Panc1 (cell line): ENCODE results near the gene SLC12A3. TPM values are rescaled to one million over a fixed set of nuclear protein-coding genes. Genes with fewer than 3 reads are reported as not detected.

Experiments used
- ATAC-seq: fragments of 200-7000 bp; cut with Tn5 transposase; 2 replicates; pipeline ENCODE4 v1.9.1; 2020; ENCODE audit warnings: mild to moderate bottlenecking, moderate library complexity
- BruUV-seq: library from RNA; stranded (reverse); fragments of 400-500 nt; replicated peaks from 2 replicates; lab custom pipeline; 2021; lab: Mats Ljungman, UMichigan
- CTCF ChIA-PET: fragments of 300-600 bp; sonication (Branson Sonifier 250); formaldehyde crosslinking; loops from one replicate; lab custom pipeline; 2022; ENCODE audit warnings: antibody characterized with exemption; lab: Charles Lee
- POLR2A ChIA-PET: fragments of 300-600 bp; sonication (Branson Sonifier 250); formaldehyde crosslinking; loops from one replicate; lab custom pipeline; 2022; ENCODE audit warnings: antibody characterized with exemption; lab: Charles Lee
- DNase-seq: peaks from one replicate; pipeline ENCODE4 v3.0.0-alpha.2; 2010; ENCODE audit warnings: low read depth, low spot score
- H3K27ac ChIP-seq: 2 replicates; pipeline ENCODE4 v1.5.1; 2011; ENCODE audit warnings: mild to moderate bottlenecking, low read length, inconsistent platforms
- H3K27me3 ChIP-seq: fragments of 200-500 bp; sonication (Bioruptor generic); 2 replicates; pipeline ENCODE4 v1.6.0; 2014; ENCODE audit warnings: low read length, inconsistent platforms; ENCODE audit not compliant: control insufficient read depth, insufficient read depth
- H3K36me3 ChIP-seq: fragments of 200-500 bp; sonication (Bioruptor generic); 2 replicates; pipeline ENCODE4 v1.5.1; 2014; ENCODE audit warnings: inconsistent platforms, mild to moderate bottlenecking, low read length, moderate library complexity; ENCODE audit not compliant: control insufficient read depth, insufficient read depth
- H3K4me1 ChIP-seq: 2 replicates; pipeline ENCODE4 v1.5.1; 2011; ENCODE audit warnings: inconsistent platforms, mild to moderate bottlenecking, low read length, moderate library complexity; ENCODE audit not compliant: control insufficient read depth, insufficient read depth
- H3K4me3 ChIP-seq, 2 experiments: 2 replicates each; pipeline ENCODE4 v1.5.1; 2011 to 2012; ENCODE audit warnings: low read depth in 2 of 2, low read length in 2 of 2, mild to moderate bottlenecking in 2 of 2, inconsistent platforms in 1 of 2, moderate library complexity in 1 of 2
- H3K9me3 ChIP-seq: fragments of 200-500 bp; sonication (Bioruptor generic); 2 replicates; pipeline ENCODE4 v1.5.1; 2014; ENCODE audit warnings: low read depth, mild to moderate bottlenecking, inconsistent platforms, low read length, moderate library complexity; ENCODE audit not compliant: control insufficient read depth, insufficient read depth
- CTCF ChIP-seq: fragments of 450-650 bp; IDR thresholded peaks from 2 replicates; pipeline ENCODE4 v1.5.1; 2017; ENCODE audit warnings: mild to moderate bottlenecking
- POLR2AphosphoS5 ChIP-seq: IDR thresholded peaks from 2 replicates; pipeline ENCODE4 v1.6.1; 2012; ENCODE audit warnings: mild to moderate bottlenecking, low read depth, low read length, moderate library complexity
- REST ChIP-seq, 2 experiments: IDR thresholded peaks; 2 replicates each; pipeline ENCODE4 v1.6.1; 2011 to 2012; ENCODE audit warnings: low read depth in 2 of 2, control low read depth in 1 of 2, low read length in 1 of 2, mild to moderate bottlenecking in 1 of 2, moderate library complexity in 1 of 2; ENCODE audit not compliant: insufficient read depth in 1 of 2
- SIN3A ChIP-seq: IDR thresholded peaks from 2 replicates; pipeline ENCODE4 v1.6.1; 2012; ENCODE audit warnings: low read depth, mild to moderate bottlenecking, low read length, moderate library complexity, borderline replicate concordance; ENCODE audit not compliant: insufficient read depth
- TCF7L2 ChIP-seq: IDR thresholded peaks from 2 replicates; pipeline ENCODE4 v1.6.1; 2011; ENCODE audit warnings: mild to moderate bottlenecking, low read depth, low read length, inconsistent platforms
- in situ Hi-C: cut with HindIII; loops from 2 replicates; pipeline ENCODE4 v1.10.0; 2016; ENCODE audit warnings: low sequenced_read_pairs, low pct_unique_long_range_greater_than_20kb
- intact Hi-C: fragments of 100-400 bp; cut with micrococcal nuclease; formaldehyde crosslinking; loops from one replicate; pipeline ENCODE4 v1.10.0; 2022; ENCODE audit not compliant: unreplicated experiment
- total RNA-seq: library from RNA; stranded (reverse); gene quantifications from one replicate; pipeline ENCODE4 v1.2.1, GENCODE V29; 2021; ENCODE audit not compliant: unreplicated experiment

Gene SLC12A3
- total RNA-seq, 1 experiment from 2014 or later, result 0.15 TPM

DNA sequence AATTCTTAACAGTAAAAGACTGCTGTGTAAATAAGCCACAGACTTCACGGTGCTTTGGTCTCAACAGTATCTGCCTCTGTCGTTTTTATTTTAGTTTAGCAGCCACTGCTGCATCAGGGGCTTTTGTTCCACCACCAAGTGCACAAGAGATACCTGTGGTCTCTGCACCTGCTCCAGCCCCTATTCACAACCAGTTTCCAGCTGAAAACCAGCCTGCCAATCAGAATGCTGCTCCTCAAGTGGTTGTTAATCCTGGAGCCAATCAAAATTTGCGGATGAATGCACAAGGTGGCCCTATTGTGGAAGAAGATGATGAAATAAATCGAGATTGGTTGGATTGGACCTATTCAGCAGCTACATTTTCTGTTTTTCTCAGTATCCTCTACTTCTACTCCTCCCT, 74.8 kb downstream of the SLC12A3 start:
- H3K36me3 ChIP-seq, result peaks cover 36% of the 10 kb centered on the region
- intact Hi-C loops, result loop anchor here (10.0 kb wide), 1 partner anchor 65 kb away; no protein-coding TSS in a partner anchor
- in situ Hi-C loops, result no loop called here

DNA sequence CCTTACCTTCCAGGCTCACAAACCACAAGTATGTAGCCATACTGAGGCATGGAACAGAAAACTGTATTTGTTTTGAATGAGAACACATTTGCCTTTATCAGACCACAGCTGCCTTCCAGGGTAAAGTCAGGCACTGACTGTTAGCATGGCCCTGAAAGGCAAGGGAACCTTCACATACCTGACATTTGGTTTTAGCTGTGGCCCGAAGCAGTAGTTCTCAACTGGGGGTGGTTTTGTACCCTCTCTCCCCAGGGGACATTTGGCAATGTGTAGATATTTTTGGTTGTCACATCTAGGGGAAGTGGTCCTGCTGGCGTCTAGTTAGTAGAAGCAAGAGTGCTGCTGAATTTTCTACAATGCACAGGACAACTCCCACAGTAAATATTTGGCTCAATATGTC, 76.1 kb downstream of the SLC12A3 start:
- intact Hi-C loops, result no loop called here
- no peaks in the 10 kb centered on the region; the same call in 1 of the 2 replicates for H3K4me1 ChIP-seq
- in situ Hi-C loops, result no loop called here
- DNase-seq (no peak), ATAC-seq (no peak)
- no peak overlapping the region for H3K27ac ChIP-seq
- ChIA-PET POLR2A (no interaction called here), CTCF (no interaction called here)
- no peaks in the 10 kb centered on the region for H3K9me3 ChIP-seq
- no peak overlapping the region for H3K4me3 ChIP-seq
- H3K36me3 ChIP-seq, result peaks cover 31% of the 10 kb centered on the region
- TF ChIP-seq POLR2AphosphoS5 (no peak), REST (IDR thresholded peaks at IDR 0.05; ENCODE audit: insufficient read depth in 1 of 2, low read depth in 2 of 2, low read length in 1 of 2) (no peak), TCF7L2 (no peak), SIN3A (no peak), CTCF (no peak)
- H3K27me3 ChIP-seq, result no peaks in the 10 kb centered on the region
- BruUV-seq, result no TSS peak

More for the DNA sequence above, 74.8 kb downstream of the SLC12A3 start:
- TF ChIP-seq CTCF (no peak), SIN3A (no peak), TCF7L2 (no peak), POLR2AphosphoS5 (no peak), REST (IDR thresholded peaks at IDR 0.05; ENCODE audit: insufficient read depth in 1 of 2, low read depth in 2 of 2, low read length in 1 of 2) (no peak)
- ChIA-PET POLR2A (no interaction called here), CTCF (no interaction called here)
- Histone ChIP-seq H3K27ac (no peak overlapping the region), H3K4me3 (no peak overlapping the region), H3K27me3 (no peaks in the 10 kb centered on the region), H3K9me3 (no peaks in the 10 kb centered on the region), H3K4me1 (no peaks in the 10 kb centered on the region; the same call in 1 of the 2 replicates)
- ATAC-seq (no peak), DNase-seq (no peak)
- no TSS peak for BruUV-seq
